GM19239 (cell line): ENCODE measurements around the gene TEAD2.

Experiments used
- DNase-seq: peaks from one replicate; pipeline ENCODE4 v3.0.0; 2011; ENCODE audit warnings: low spot score; ENCODE audit not compliant: insufficient read length
- FAIRE-seq: peaks from 2 replicates; lab custom pipeline; 2011; peaks lifted over from hg19 to GRCh38; lab: Jason Lieb, UNC

Gene TEAD2

DNA sequence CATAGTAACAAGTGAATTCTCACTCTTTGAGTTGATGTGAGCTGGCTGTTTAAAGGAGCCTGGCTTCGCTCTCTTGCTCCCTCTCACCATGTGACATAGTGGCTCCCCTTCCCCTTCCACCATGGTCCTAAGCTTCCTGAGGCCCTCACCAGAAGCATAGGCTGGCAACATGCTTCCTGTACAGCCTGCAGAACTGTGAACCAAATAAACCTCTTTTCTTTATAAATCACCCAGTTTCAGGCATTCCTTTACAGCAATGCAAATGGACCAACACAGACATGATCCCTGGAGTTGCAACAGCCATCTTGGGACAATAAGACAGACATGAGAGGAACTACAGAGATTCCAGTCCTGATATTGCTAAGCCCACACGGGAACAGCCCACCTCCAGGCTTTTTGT is 12.6 kb downstream of the TEAD2 start:
- DNase-seq: no peak
- FAIRE-seq: no peak

- FAIRE-seq (peak; percentile 58), DNase-seq (no peak)
Observed at GRCh38 chr19:49348305-49349189, 13.7 kb downstream of the TEAD2 start.

DNA sequence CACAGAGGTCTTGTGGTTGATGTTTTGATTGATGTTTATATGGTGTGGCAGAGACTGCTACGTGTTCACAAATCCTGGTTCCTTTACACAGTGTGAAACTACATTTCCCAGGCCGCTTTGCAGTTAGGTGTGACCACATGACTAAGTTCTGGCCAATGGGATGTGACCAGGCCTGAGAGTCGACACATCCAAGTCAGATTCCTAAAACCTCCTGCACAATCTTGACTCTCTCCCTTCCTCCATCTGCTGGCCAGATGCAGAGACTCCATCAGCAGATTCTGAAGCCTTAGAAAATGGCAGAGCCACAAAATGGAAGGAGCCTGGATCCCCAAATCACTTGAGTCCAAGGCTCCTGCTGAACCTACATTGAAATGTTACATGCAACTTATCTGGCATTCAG is 14.4 kb downstream of the TEAD2 start:
- no peak for FAIRE-seq
- no peak for DNase-seq

GRCh38 chr19:49347191-49347590 is 15.0 kb downstream of the TEAD2 start:
- FAIRE-seq: no peak
- no peak for DNase-seq

DNA sequence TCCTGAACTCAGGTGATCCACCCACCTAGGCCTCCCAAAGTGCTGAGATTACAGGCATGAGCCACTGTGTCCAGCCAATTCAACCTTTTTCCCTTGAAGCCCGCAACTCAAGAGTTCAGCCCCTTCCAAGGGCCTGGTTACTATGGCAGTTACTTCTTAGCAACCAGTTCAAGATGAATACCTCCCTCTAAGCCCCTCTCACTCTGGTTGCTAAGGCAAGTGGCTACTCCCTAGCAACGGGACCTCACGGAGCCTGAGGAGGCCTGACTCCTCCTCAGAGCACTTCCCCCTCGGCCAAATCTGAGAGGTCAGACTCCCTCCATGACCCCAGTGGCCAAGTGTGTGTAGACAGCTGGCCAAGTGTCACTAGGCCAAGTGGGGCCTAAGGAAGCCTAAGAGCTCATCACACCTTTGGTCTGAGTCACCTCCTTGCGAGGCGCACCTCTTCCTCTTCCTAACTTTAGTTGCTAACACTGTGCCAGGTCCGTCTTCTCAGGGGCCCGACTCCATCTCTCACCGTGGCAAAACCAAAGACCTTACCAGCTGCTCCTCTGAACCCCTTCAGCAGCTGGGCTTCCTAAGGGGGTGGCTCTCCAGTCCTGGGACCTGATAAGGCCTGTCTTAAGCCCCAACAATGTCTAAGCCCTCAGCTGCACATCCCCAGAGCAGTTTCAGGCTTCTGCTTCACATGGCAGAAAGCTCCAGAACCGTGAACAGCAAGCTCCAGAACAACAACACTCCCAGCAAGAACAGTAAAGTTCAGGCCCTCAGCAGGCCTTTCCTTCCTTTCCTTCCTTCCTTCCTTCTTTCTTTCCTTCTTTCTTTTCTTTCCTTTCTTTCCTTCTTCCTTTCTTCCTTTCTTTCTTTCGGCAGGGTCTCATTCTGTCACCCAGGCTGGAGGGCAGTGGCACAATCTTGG is 17.5 kb downstream of the TEAD2 start:
- DNase-seq: no peak
- FAIRE-seq: no peak

- DNase-seq (no peak), FAIRE-seq (no peak)
Observed at GRCh38 chr19:49343123-49343522, 19.1 kb downstream of the TEAD2 start.

DNA sequence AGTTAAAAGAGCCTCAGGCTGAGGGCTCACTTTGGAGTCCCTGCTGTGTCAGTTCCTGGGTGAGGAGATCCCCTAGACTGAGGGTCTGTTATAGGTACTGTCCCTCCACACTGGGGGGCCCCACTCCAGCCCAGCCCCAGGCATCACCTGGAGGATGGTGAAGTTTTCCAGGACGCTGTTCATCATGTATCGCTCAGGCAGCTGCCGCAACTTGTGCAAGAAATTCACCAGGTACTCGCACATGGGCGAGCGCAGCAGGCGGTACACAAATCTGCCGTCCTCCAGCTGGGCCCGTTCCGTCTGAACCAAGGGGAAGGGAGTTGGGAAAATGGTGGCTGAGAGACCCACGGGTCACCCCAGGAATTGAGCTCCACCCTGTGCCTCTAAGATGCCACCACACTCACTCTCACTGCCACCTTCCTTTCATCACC is 19.9 kb downstream of the TEAD2 start:
- no peak for DNase-seq
- FAIRE-seq: no peak

DNA sequence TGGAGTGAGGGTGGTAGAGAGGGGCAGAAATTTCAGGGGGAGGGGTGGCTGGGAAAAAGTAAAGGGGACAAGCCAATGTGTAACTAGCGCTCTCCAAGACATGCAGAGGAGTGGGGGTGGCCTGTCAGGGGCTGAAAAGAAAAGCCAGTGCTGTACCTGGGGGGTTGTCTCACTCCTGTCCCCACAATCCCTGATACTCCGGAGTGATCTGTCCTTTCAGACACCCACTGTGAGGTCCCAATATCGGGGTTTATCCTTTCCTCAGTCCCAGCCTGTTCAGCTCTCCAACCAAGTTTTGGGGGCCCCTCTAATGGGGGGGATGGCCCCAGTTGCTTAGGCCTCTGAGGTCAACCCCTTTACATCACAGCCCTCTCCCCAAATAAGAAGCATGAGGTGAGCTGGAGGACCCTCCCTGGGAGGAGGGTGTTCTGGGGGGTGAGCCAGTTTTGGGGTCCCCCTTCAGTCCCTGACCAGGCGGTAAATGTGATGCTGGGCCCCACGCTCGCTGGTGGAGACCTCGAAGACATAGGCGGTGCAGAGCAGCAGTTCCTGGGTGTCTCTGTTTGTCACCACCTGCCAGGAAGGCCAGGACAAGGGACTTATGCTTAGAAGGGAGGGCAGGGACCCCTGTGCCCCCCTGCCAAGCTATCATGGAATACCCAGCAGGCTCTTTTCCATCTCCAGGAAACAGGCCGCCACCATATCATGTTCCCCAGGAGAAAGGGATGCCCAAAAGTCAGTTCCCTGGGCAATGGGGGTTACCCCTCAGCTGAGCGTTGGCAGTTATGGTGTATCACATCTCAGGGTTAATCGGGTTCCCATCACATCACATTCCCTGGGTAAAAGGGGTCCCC is 21.1 kb downstream of the TEAD2 start:
- DNase-seq (no peak), FAIRE-seq (no peak)

GRCh38 chr19:49340069-49340864 is 21.9 kb downstream of the TEAD2 start:
- FAIRE-seq (peak; percentile 97), DNase-seq (peak; percentile 98)

DNA sequence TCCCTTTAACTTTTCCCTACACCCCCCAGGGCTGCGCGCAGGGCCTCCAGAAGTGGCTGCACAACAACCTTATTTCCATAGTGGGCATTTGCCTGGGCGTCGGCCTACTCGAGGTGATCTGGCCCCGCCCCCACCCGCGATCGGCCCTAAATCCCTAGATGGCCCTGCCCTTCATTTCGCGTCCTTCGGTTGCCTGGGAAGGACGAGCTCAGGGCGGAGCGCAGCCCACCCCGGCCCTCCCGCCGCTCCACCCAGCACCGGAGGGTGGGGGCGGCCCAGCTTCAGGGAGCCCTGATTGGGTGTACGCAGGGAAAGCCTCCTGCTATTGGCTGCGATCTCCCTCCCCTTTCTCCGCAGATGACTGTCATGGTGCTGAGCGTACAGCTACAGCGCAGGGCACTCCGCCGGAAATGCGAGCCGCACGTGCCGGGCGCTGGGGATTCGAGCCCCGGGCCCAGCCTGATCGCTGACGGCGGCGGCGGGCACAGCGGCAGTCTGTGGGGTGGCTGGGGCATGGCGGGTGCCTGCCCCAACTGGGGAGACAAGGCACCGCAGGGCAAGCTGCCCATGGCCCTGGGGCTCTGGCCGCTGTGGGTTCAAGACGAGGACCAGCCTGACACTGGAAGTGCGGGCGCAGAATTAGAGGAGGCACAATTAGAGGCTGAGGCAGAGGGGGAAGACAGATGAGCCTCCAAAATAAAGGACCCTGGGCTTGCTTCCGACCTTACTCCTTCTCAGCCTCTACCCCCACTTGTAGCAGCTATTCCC is 22.7 kb downstream of the TEAD2 start:
- DNase-seq (no peak), FAIRE-seq (no peak)

DNA sequence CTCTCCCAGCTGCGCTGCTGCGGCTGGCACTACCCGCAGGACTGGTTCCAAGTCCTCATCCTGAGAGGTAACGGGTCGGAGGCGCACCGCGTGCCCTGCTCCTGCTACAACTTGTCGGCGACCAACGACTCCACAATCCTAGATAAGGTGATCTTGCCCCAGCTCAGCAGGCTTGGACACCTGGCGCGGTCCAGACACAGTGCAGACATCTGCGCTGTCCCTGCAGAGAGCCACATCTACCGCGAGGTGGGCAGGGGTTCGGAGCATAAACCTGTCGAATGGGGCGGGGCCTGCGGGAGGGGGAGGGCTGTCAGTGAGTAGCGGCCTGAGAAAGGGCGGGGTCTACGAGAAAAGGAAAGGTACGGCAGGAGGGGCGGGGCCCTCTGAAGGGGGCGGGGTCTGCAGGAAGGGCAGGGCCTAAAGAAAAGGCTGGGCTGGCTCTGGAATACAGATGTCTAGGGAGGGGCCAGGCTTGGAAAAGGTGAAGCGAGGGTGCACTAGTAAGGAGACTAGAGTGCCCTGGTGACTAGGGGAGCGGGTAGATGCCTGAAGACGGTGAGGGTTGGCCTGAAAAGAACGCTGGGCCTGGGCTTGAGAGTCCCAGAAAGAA is 23.4 kb downstream of the TEAD2 start:
- DNase-seq: no peak
- FAIRE-seq: no peak

- FAIRE-seq: no peak
- no peak for DNase-seq
Observed at GRCh38 chr19:49338023-49338677, 24.1 kb downstream of the TEAD2 start.

- FAIRE-seq (no peak), DNase-seq (no peak)
Observed at GRCh38 chr19:49337267-49338022, 24.8 kb downstream of the TEAD2 start.

DNA sequence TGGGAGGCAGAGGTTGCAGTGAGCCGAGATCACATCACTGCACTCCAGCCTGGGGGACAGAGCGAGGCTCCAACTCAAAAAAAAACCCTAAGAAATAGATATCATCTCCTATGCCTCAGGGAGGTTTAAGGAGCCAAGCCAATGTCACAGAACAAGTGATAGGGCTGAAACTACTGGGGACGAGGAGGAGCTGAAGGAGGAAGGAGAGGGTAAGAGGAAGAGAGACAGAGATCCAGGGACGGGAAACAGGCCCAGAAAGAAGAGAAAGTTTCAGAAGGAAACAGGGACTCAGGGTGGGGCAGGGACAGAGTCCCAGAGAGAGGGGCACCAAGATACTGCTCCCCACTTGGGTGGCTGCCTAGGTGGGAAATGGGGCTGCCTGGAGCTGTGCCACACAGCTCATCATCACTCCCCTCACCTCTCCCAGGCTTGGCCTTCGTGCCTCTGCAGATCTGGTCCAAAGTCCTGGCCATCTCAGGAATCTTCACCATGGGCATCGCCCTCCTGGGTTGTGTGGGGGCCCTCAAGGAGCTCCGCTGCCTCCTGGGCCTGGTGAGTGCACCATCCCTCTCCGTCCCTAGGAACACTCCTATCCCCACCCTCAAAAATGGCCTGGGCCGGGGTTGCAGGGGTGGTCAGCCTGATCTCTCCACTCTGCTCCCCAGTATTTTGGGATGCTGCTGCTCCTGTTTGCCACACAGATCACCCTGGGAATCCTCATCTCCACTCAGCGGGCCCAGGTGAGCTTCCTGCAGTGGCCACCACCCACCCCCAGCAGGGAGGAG is 25.5 kb downstream of the TEAD2 start:
- FAIRE-seq (peak; percentile 21), DNase-seq (no peak)

DNA sequence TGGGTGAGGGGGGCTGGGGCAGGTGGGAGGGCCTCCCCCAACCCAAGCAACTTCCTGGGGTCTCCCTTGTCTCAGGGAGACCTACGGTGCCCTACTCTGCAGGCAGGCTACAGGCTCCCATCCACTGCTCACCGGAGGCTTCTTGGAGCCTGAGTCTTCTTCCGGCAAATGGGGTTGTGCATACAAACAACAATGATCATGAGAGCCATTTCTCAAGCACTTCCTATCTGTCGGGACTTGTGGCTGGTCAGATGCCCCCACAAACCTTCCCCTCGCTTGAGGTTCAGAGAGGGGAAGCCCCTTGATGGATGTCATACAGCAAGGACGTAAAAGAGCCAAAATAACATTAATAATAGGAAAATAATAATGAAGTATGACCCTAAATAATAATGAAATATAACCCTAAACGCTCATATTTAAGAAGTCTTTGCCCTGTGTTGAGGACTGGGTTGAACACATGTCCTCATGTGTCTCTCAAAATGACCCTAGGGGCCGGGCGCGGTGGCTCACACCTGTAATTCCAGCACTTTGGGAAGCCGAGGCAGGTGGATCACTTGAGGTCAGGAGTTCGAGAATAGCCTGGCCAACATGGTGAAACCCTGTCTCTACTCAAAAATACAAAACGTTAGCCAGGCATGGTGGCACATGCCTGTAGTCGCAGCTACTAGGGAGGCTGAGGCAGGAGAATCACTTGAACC is 26.3 kb downstream of the TEAD2 start:
- FAIRE-seq (peak; percentile 82), DNase-seq (no peak)
